SK-N-SH (cell line): ENCODE measurements around the gene SRSF5.

Source experiments
- CTCF ChIP-seq: fragments of 200-600 bp; sonication (generic); IDR thresholded peaks from 2 replicates; pipeline ENCODE4 v1.6.1; 2017; ENCODE audit warnings: antibody characterized with exemption, mild to moderate bottlenecking, moderate library complexity
- ELF1 ChIP-seq: IDR thresholded peaks from 2 replicates; pipeline ENCODE4 v1.4.0; 2012
- NRF1 ChIP-seq: IDR thresholded peaks from 2 replicates; pipeline ENCODE4 v1.6.1; 2012; ENCODE audit warnings: low read depth, mild to moderate bottlenecking, low read length
- POLR2AphosphoS5 ChIP-seq: IDR thresholded peaks from 2 replicates; pipeline ENCODE4 v1.6.1; 2012; ENCODE audit warnings: low read depth, low read length
- REST ChIP-seq: IDR thresholded peaks from 2 replicates; pipeline ENCODE4 v1.6.1; 2012; ENCODE audit warnings: mild to moderate bottlenecking, low read depth, low read length, moderate library complexity
- RXRA ChIP-seq: IDR thresholded peaks from 2 replicates; pipeline ENCODE4 v1.4.0; 2012; ENCODE audit warnings: low read depth, mild to moderate bottlenecking, borderline replicate concordance
- TAF1 ChIP-seq: IDR thresholded peaks from 2 replicates; pipeline ENCODE4 v1.6.1; 2012; ENCODE audit warnings: low read depth, mild to moderate bottlenecking, low read length, moderate library complexity, borderline replicate concordance
- TF ChIP-seq, protein P1 (sequence below): IDR thresholded peaks from 2 replicates; pipeline ENCODE4 v1.4.0; 2012; ENCODE audit warnings: low read depth, borderline replicate concordance

- no peak for TF ChIP-seq POLR2AphosphoS5
- TF ChIP-seq CTCF = no peak
- TF ChIP-seq NRF1 = no peak
- TF ChIP-seq ELF1 = no peak
- no peak for TF ChIP-seq TAF1
- TF ChIP-seq REST = no peak
- no peak for TF ChIP-seq RXRA
- TF ChIP-seq, protein P1, sequence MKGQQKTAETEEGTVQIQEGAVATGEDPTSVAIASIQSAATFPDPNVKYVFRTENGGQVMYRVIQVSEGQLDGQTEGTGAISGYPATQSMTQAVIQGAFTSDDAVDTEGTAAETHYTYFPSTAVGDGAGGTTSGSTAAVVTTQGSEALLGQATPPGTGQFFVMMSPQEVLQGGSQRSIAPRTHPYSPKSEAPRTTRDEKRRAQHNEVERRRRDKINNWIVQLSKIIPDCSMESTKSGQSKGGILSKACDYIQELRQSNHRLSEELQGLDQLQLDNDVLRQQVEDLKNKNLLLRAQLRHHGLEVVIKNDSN = no peak
Observed at GRCh38 chr14:69786603-69787002, 19.7 kb downstream of the SRSF5 start.
